K562 (cell line): ENCODE measurements around the gene FAM53B. TPM values are rescaled to one million over a fixed set of nuclear protein-coding genes. Genes with fewer than 3 reads are reported as not detected.

Experiments
- ATAC-seq: fragments of 200-7000 bp; cut with Tn5 transposase; 3 replicates; pipeline ENCODE4 v1.9.1; 2020; ENCODE audit warnings: moderate library complexity
- BruUV-seq: library from RNA; stranded (reverse); fragments of 400-500 nt; replicated peaks from 2 replicates; lab custom pipeline; 2021; lab: Mats Ljungman, UMichigan
- CTCF ChIA-PET: fragments of 300-600 bp; formaldehyde crosslinking; extraction: SDS; loops from one replicate; lab custom pipeline; 2021; ENCODE audit warnings: low intra/inter-chr PET ratio; lab: Yijun Ruan, JAX
- POLR2A ChIA-PET: fragments of 300-600, 350-650 bp; sonication (Branson Sonifier 250); formaldehyde crosslinking; extraction: SDS; loops from one replicate; lab custom pipeline; 2021; ENCODE audit warnings: antibody characterized with exemption, inconsistent platforms; lab: Yijun Ruan, JAX
- DNase-seq, 4 experiments: peaks; one replicate each; pipeline versions ENCODE4 v3.0.0 to v3.0.0-alpha.2; 2011 to 2018; ENCODE audit warnings: low spot score in 3 of 4, mixed read lengths in 3 of 4; ENCODE audit errors: extremely low read depth in 1 of 4
- FAIRE-seq: peaks from 2 replicates; lab custom pipeline; 2011; peaks lifted over from hg19 to GRCh38; lab: Jason Lieb, UNC
- H2AFZ ChIP-seq: 2 replicates; pipeline ENCODE4 v1.6.0; 2011; ENCODE audit warnings: low read depth, low read length, control low read depth, inconsistent platforms
- H3K27ac ChIP-seq: fragments of 200-600 bp; 3 replicates; pipeline ENCODE4 v1.8.0; 2011; ENCODE audit warnings: low read depth, mild to moderate bottlenecking, control low read depth, inconsistent platforms, low read length, moderate library complexity, mixed read lengths; ENCODE audit errors: extremely low read depth
- H3K27me3 ChIP-seq, 2 experiments: fragments of 300-600 bp in 1 of 2; 2 replicates in 1 of 2; 3 replicates in 1 of 2; pipeline versions ENCODE4 v1.6.0 to v1.8.0; 2011; ENCODE audit warnings: inconsistent platforms in 2 of 2, low read length in 2 of 2, mild to moderate bottlenecking in 1 of 2, mixed read lengths in 1 of 2, moderate library complexity in 1 of 2; ENCODE audit not compliant: control insufficient read depth in 2 of 2, insufficient read depth in 2 of 2
- H3K36me3 ChIP-seq: fragments of 300-600 bp; 3 replicates; pipeline ENCODE4 v1.8.0; 2011; ENCODE audit warnings: mild to moderate bottlenecking, low read length, inconsistent platforms; ENCODE audit not compliant: control insufficient read depth, insufficient read depth
- H3K4me1 ChIP-seq, 2 experiments: fragments of 200-600 bp in 1 of 2; replicated peaks in 1 of 2; 2 replicates in 1 of 2; 3 replicates in 1 of 2; pipeline versions ENCODE4 v1.5.1 to v1.8.0; 2011; ENCODE audit warnings: inconsistent platforms in 2 of 2, low read length in 2 of 2, mild to moderate bottlenecking in 1 of 2, mixed read lengths in 1 of 2, moderate library complexity in 1 of 2; ENCODE audit not compliant: control insufficient read depth in 2 of 2, insufficient read depth in 2 of 2
- H3K4me2 ChIP-seq: 2 replicates; pipeline ENCODE4 v1.6.1; 2011; ENCODE audit warnings: low read length, control low read depth, inconsistent platforms, mixed read lengths; ENCODE audit not compliant: insufficient read depth
- H3K4me3 ChIP-seq: fragments of 200-600 bp; sonication (generic), shearing (Covaris generic); 2 replicates; pipeline ENCODE4 v1.5.1; 2016; ENCODE audit warnings: control low read depth, inconsistent platforms
- H3K79me2 ChIP-seq: fragments of 200-600 bp; 3 replicates; pipeline ENCODE4 v1.8.0; 2011; ENCODE audit warnings: low read length, inconsistent platforms; ENCODE audit not compliant: control insufficient read depth, insufficient read depth
- H3K9ac ChIP-seq, 2 experiments: 2 replicates each; pipeline versions ENCODE4 v1.6.0 to v1.6.1; 2011; ENCODE audit warnings: low read depth in 2 of 2, low read length in 2 of 2, control low read depth in 1 of 2, inconsistent platforms in 1 of 2, mild to moderate bottlenecking in 1 of 2, mixed read lengths in 1 of 2; ENCODE audit not compliant: insufficient read depth in 1 of 2
- H3K9me1 ChIP-seq: one replicate; pipeline ENCODE4 v1.6.0; 2011; ENCODE audit warnings: inconsistent platforms, mild to moderate bottlenecking, low read length, moderate library complexity; ENCODE audit not compliant: control insufficient read depth, insufficient read depth
- H3K9me3 ChIP-seq: replicated peaks from 2 replicates; pipeline ENCODE4 v1.5.1; 2011; ENCODE audit warnings: low read depth, low read length, inconsistent platforms; ENCODE audit not compliant: control insufficient read depth, insufficient read depth
- H4K20me1 ChIP-seq: replicated peaks from 2 replicates; pipeline ENCODE4 v1.6.1; 2011; ENCODE audit warnings: low read length, inconsistent platforms, mixed read lengths; ENCODE audit not compliant: control insufficient read depth, insufficient read depth
- POLR2AphosphoS2 ChIP-seq: IDR thresholded peaks from 2 replicates; pipeline ENCODE4 v1.6.1; 2012; ENCODE audit warnings: low read length, improper control_type of control experiment
- PTBP1 ChIP-seq: fragments of 200-400 bp; formaldehyde crosslinking; IDR thresholded peaks from 2 replicates; pipeline ENCODE4 v1.6.1; 2017; ENCODE audit warnings: low read depth, low read length
- RBM14 ChIP-seq: fragments of 200-400 bp; formaldehyde crosslinking; IDR thresholded peaks from 2 replicates; pipeline ENCODE4 v1.6.1; 2018; ENCODE audit warnings: low read depth, mild to moderate bottlenecking, low read length, moderate library complexity, borderline replicate concordance; ENCODE audit not compliant: insufficient read depth
- RBM22 ChIP-seq: fragments of 200-400 bp; formaldehyde crosslinking; IDR thresholded peaks from 2 replicates; pipeline ENCODE4 v1.6.1; 2018; ENCODE audit warnings: low read length, low read depth; ENCODE audit not compliant: poor library complexity, severe bottlenecking
- RFX5 ChIP-seq: IDR thresholded peaks from 2 replicates; pipeline ENCODE4 v1.6.1; 2011; ENCODE audit warnings: low read depth, mild to moderate bottlenecking, improper control_type of control experiment, low read length
- SPI1 ChIP-seq: IDR thresholded peaks from 2 replicates; pipeline ENCODE4 v1.6.1; 2011; ENCODE audit warnings: low read depth, low read length, control low read depth, borderline replicate concordance
- TAF15 ChIP-seq: fragments of 200-400 bp; formaldehyde crosslinking; IDR thresholded peaks from 2 replicates; pipeline ENCODE4 v1.6.1; 2017; ENCODE audit warnings: mild to moderate bottlenecking, low read depth, low read length, moderate library complexity
- ZKSCAN3 ChIP-seq: fragments of 250-450 bp; sonication (Bioruptor Pico); IDR thresholded peaks from 2 replicates; pipeline ENCODE4 v1.4.0; 2020
- ZNF280B ChIP-seq: fragments of 250-450 bp; sonication (Bioruptor Pico); IDR thresholded peaks from 2 replicates; pipeline ENCODE4 v1.5.1; 2021; ENCODE audit warnings: mild to moderate bottlenecking
- WGBS: fragments of 100-300 bp; shearing (Covaris generic); methylation state at CpG from one replicate; pipeline ENCODE4 v1.1.6; 2016; ENCODE audit warnings: low coverage, mixed read lengths; ENCODE audit not compliant: insufficient coverage; ENCODE audit errors: missing lambda C conversion rate; 5-methylcytosine and 5-hydroxymethylcytosine counted together
- in situ Hi-C: fragments of 300-500 bp; cut with MboI; formaldehyde crosslinking; loops from 4 replicates; pipeline ENCODE4 v1.15.0; 2018; ENCODE audit warnings: inconsistent platforms, mixed read lengths
- intact Hi-C: fragments of 100-400 bp; cut with micrococcal nuclease; formaldehyde crosslinking; loops from 2 replicates; pipeline ENCODE4 v1.14.2; 2022
- polyA plus RNA-seq, 8 experiments: library from polyadenylated mRNA; depleted of rRNA in 4 of 8; stranded (reverse) in 5 of 8; unstranded in 3 of 8; fragments of >200 nt; fragmentation: Nextera tagmentation in 2 of 8; fragmentation: Illumina TruSeq in 1 of 8; extraction: Ambion mirVana in 2 of 8; extraction: Trizol in 1 of 8; gene quantifications; 2 replicates each; pipeline versions ENCODE4 v1.2.1 to v1.2.3, GENCODE V29; 2011 to 2014; ENCODE audit warnings: inconsistent platforms in 1 of 8, missing spikeins in 1 of 8
- total RNA-seq, 7 experiments: library from RNA; depleted of rRNA in 6 of 7; stranded (reverse); fragments of >200 nt in 6 of 7; fragmentation: Illumina TruSeq in 2 of 7; extraction: Trizol in 2 of 7; gene quantifications; 2 replicates each; pipeline versions ENCODE4 v1.2.1 to v1.2.3, GENCODE V29; 2011 to 2021; ENCODE audit warnings: low replicate concordance in 1 of 7

The FAM53B gene
- total and polyA plus RNA-seq, 9 of the 15 experiments (the other 6 are each of a cell fraction or from before 2014, with no cell fraction given) = 0.03 to 16.5 (median 5.0) TPM

- Histone ChIP-seq H3K9ac (no peak overlapping the region), H3K4me3 (no peak overlapping the region), H3K4me2 (no peak overlapping the region), H3K79me2 (peaks cover 10% of the 10 kb centered on the region), H2AFZ (no peak overlapping the region), H3K36me3 (peaks cover 33% of the 10 kb centered on the region; the same call in 2 of the 3 replicates), H3K27ac (no peak overlapping the region), H4K20me1 (no peaks in the 10 kb centered on the region), H3K27me3 (no peaks in the 10 kb centered on the region), H3K9me3 (no peaks in the 10 kb centered on the region), H3K9me1 (no peaks in the 10 kb centered on the region), H3K4me1 (peaks cover 0 to 20% of the 10 kb centered on the region in 2 experiments; a peak in 3 of 5 replicates)
- DNase-seq (no peak), ATAC-seq (no peak), FAIRE-seq (no peak)
- 79% methylated on average over 7 of the region's 7 CpGs for WGBS
- TF ChIP-seq TAF15 (no peak), PTBP1 (no peak), RBM14 (no peak), SPI1 (peak; percentile 63; the same call in 1 of the 2 replicates)
- no TSS peak for BruUV-seq
- in situ Hi-C loops = no loop called here
- ChIA-PET CTCF (no interaction called here), POLR2A (no interaction called here)
- intact Hi-C loops = no loop called here
These were observed 63.5 kb downstream of the FAM53B start for GRCh38 chr10:124680675-124681074.

GRCh38 chr10:124679401-124679800, 64.8 kb downstream of the FAM53B start:
- FAIRE-seq = no peak
- Histone ChIP-seq H4K20me1 (no peaks in the 10 kb centered on the region), H3K9ac (peak overlapping the region in 1 of 2 experiments; percentile 45; a peak in 1 of 4 replicates), H3K4me1 (peaks cover 0 to 16% of the 10 kb centered on the region in 2 experiments; a peak in 3 of 5 replicates), H3K36me3 (peaks cover 35% of the 10 kb centered on the region; the same call in 2 of the 3 replicates), H3K27ac (no peak overlapping the region), H3K4me3 (no peak overlapping the region), H3K79me2 (peaks cover 10% of the 10 kb centered on the region), H3K27me3 (no peaks in the 10 kb centered on the region), H2AFZ (no peak overlapping the region), H3K9me3 (no peaks in the 10 kb centered on the region), H3K9me1 (no peaks in the 10 kb centered on the region), H3K4me2 (no peak overlapping the region)
- no TSS peak for BruUV-seq
- in situ Hi-C loops = no loop called here
- intact Hi-C loops = loop anchor here (10.0 kb wide), 1 partner anchor 135 kb away; no protein-coding TSS in a partner anchor
- DNase-seq = no peak
- ATAC-seq = no peak
- POLR2A ChIA-PET = no interaction called here
- WGBS = 76% methylated on average over 7 of the region's 8 CpGs
- TF ChIP-seq RBM22 = no peak
- TF ChIP-seq ZKSCAN3 (CRISPR knock-in tag) = no peak
- TF ChIP-seq POLR2AphosphoS2 = no peak
- TF ChIP-seq RFX5 = no peak
- no peak for TF ChIP-seq ZNF280B (CRISPR knock-in tag)
- CTCF ChIA-PET = interaction anchor here (0.5 kb wide), 1 partner anchor 240 kb away, joined by 6 read pairs; no protein-coding TSS in a partner anchor
